A549 (cell line): ENCODE measurements around the gene CLTCL1. TPM values are rescaled to one million over a fixed set of nuclear protein-coding genes. Genes with fewer than 3 reads are reported as not detected.
"Not testable (repeated sequence)": the region's sequence is repeated elsewhere in the genome, so short reads cannot be mapped to it uniquely, and the experiment has no call there.

Source experiments
- ATAC-seq, 2 experiments: fragments of 200-7000 bp in 1 of 2; fragments of >200 bp in 1 of 2; cut with Nextera tagmentation in 1 of 2; cut with Tn5 transposase in 1 of 2; 3 replicates each; pipeline versions ENCODE4 v1.8.0 to v1.9.1; 2018 to 2020; ENCODE audit warnings: mild to moderate bottlenecking in 1 of 2, moderate library complexity in 1 of 2
- CTCF ChIA-PET: fragments of 300-600 bp; sonication (Branson Sonifier 250); formaldehyde crosslinking; extraction: SDS; loops from one replicate; lab custom pipeline; 2021; ENCODE audit warnings: antibody characterized with exemption, inconsistent platforms; lab: Yijun Ruan, JAX
- POLR2A ChIA-PET: fragments of 350-600 bp; formaldehyde crosslinking; extraction: SDS; loops from one replicate; lab custom pipeline; 2021; ENCODE audit warnings: antibody characterized with exemption, inconsistent platforms; lab: Yijun Ruan, JAX
- DNase-seq, 2 experiments: peaks; one replicate each; pipeline versions ENCODE4 v3.0.0 to v3.0.0-alpha.2; 2011 to 2016; ENCODE audit warnings: low read depth in 1 of 2, low spot score in 1 of 2
- FAIRE-seq: peaks from 2 replicates; lab custom pipeline; 2011; peaks lifted over from hg19 to GRCh38; lab: Jason Lieb, UNC
- H3K27ac ChIP-seq, 2 experiments: fragments of >200 bp; sonication (Bioruptor Twin); formaldehyde crosslinking; 3 replicates each; pipeline ENCODE4 v1.5.1; 2016 to 2017
- H3K4me1 ChIP-seq: fragments of >200 bp; sonication (Bioruptor Twin); formaldehyde crosslinking; 3 replicates; pipeline ENCODE4 v1.6.1; 2016
- H3K4me2 ChIP-seq: fragments of >200 bp; sonication (Bioruptor Twin); formaldehyde crosslinking; 3 replicates; pipeline ENCODE4 v1.6.1; 2016
- H3K4me3 ChIP-seq: fragments of >200 bp; sonication (Bioruptor Twin); formaldehyde crosslinking; 3 replicates; pipeline ENCODE4 v1.5.1; 2016
- H3K9me3 ChIP-seq: fragments of >200 bp; sonication (Bioruptor Twin); formaldehyde crosslinking; 3 replicates; pipeline ENCODE4 v1.6.1; 2016
- ATOH8 ChIP-seq: fragments of 250-450 bp; sonication (Bioruptor Pico); IDR thresholded peaks from 2 replicates; pipeline ENCODE4 v1.5.0; 2020; ENCODE audit warnings: low read depth, mild to moderate bottlenecking, moderate library complexity
- BCL3 ChIP-seq: fragments of >200 bp; sonication (Bioruptor Twin); formaldehyde crosslinking; IDR thresholded peaks from 3 replicates; pipeline ENCODE4 v1.6.1; 2016
- CEBPB ChIP-seq, 2 experiments: fragments of >200 bp in 1 of 2; sonication (Bioruptor Twin) in 1 of 2; formaldehyde crosslinking in 1 of 2; IDR thresholded peaks; 2 replicates each; pipeline ENCODE4 v1.6.1; 2012 to 2016
- HMGXB4 ChIP-seq: fragments of 250-450 bp; sonication (Bioruptor Pico); IDR thresholded peaks from 2 replicates; pipeline ENCODE4 v1.5.0; 2021; ENCODE audit warnings: mild to moderate bottlenecking, moderate library complexity, borderline replicate concordance
- JUN ChIP-seq, 2 experiments: fragments of >200 bp; sonication (Bioruptor Twin); formaldehyde crosslinking; IDR thresholded peaks; 2 replicates in 1 of 2; 3 replicates in 1 of 2; pipeline ENCODE4 v1.6.1; 2016 to 2017
- KDM5A ChIP-seq: fragments of 200-600 bp; sonication (generic); IDR thresholded peaks from 2 replicates; pipeline ENCODE4 v1.6.1; 2016; ENCODE audit warnings: antibody characterized with exemption, mild to moderate bottlenecking
- NFE2L2 ChIP-seq: fragments of 150-350 bp; conservative IDR thresholded peaks from 2 replicates; pipeline ENCODE4 v1.6.1; 2014; ENCODE audit warnings: low read length
- NPAS2 ChIP-seq: fragments of 250-450 bp; sonication (Bioruptor Pico); IDR thresholded peaks from 2 replicates; pipeline ENCODE4 v1.8.0; 2022; ENCODE audit warnings: mild to moderate bottlenecking, moderate library complexity, borderline replicate concordance
- NR3C1 ChIP-seq: fragments of >200 bp; sonication (Bioruptor Twin); formaldehyde crosslinking; IDR thresholded peaks from 3 replicates; pipeline ENCODE4 v1.6.1; 2017
- RAD21 ChIP-seq, 2 experiments: fragments of >200 bp in 1 of 2; sonication (Bioruptor Twin) in 1 of 2; formaldehyde crosslinking in 1 of 2; IDR thresholded peaks in 1 of 2; conservative IDR thresholded peaks in 1 of 2; 2 replicates in 1 of 2; 3 replicates in 1 of 2; pipeline ENCODE4 v1.6.1; 2012 to 2018; ENCODE audit warnings: inconsistent platforms in 1 of 2
- RARB ChIP-seq: fragments of 250-450 bp; sonication (Bioruptor Pico); IDR thresholded peaks from 2 replicates; pipeline ENCODE4 v1.8.0; 2021; ENCODE audit warnings: mild to moderate bottlenecking, moderate library complexity
- REST ChIP-seq: fragments of 200-600 bp; sonication (generic); IDR thresholded peaks from 2 replicates; pipeline ENCODE4 v1.6.1; 2016; ENCODE audit warnings: antibody characterized with exemption, mild to moderate bottlenecking, moderate library complexity
- RFX5 ChIP-seq: fragments of 450-650 bp; IDR thresholded peaks from 2 replicates; pipeline ENCODE4 v1.7.1; 2014; ENCODE audit warnings: antibody characterized with exemption, mild to moderate bottlenecking, moderate library complexity
- RNF2 ChIP-seq: fragments of 200-600 bp; sonication (generic); IDR thresholded peaks from 2 replicates; pipeline ENCODE4 v1.6.1; 2016; ENCODE audit warnings: low read depth, mild to moderate bottlenecking, antibody characterized with exemption, moderate library complexity, borderline replicate concordance
- ZNF302 ChIP-seq: fragments of 250-450 bp; sonication (Bioruptor Pico); IDR thresholded peaks from 2 replicates; pipeline ENCODE4 v1.9.0; 2021; ENCODE audit warnings: inconsistent platforms, mild to moderate bottlenecking, moderate library complexity
- WGBS: methylation state at CpG from one replicate; pipeline ENCODE4 v1.1.6; 2017; ENCODE audit errors: missing lambda C conversion rate; 5-methylcytosine and 5-hydroxymethylcytosine counted together
- polyA plus RNA-seq, 4 experiments: library from polyadenylated mRNA; depleted of rRNA in 3 of 4; stranded (reverse); fragments of >200 nt; fragmentation: RNase III in 1 of 4; extraction: RNeasy Plus Mini Kit Qiagen cat#74134 plus additional on column Dnase treatment in 1 of 4; gene quantifications; 2 replicates in 3 of 4; 3 replicates in 1 of 4; pipeline ENCODE4 v1.2.3, GENCODE V29; 2011 to 2017

CLTCL1 gene
- polyA plus RNA-seq, 2 of the 4 experiments (the other 2 are of a cell fraction), result 8.6 to 10.6 TPM

GRCh38 chr22:19258371-19258770 lies 33.1 kb downstream of the CLTCL1 start:
- 81% methylated on average over 7 of the region's 7 CpGs for WGBS
- CTCF ChIA-PET, result no interaction called here
- DNase-seq, result no peak
- no peak overlapping the region for H3K4me2 ChIP-seq
- no peaks in the 10 kb centered on the region for H3K4me1 ChIP-seq
- no peak for FAIRE-seq
- TF ChIP-seq ATOH8 (CRISPR knock-in tag), result no peak
- no peak for ATAC-seq
- H3K27ac ChIP-seq, result no peak overlapping the region
- no peak overlapping the region for H3K4me3 ChIP-seq
- H3K9me3 ChIP-seq, result no peaks in the 10 kb centered on the region
- POLR2A ChIA-PET, result no interaction called here

GRCh38 chr22:19256362-19256761 lies 35.2 kb downstream of the CLTCL1 start:
- FAIRE-seq, CTCF ChIA-PET: not testable (repeated sequence)
- WGBS, result 83% methylated on average over 8 of the region's 8 CpGs

GRCh38 chr22:19253143-19253542 lies 38.4 kb downstream of the CLTCL1 start:
- TF ChIP-seq JUN (IDR thresholded peaks at IDR 0.05) (no peak), BCL3 (no peak), RAD21 (conservative IDR thresholded peaks at IDR 0.05 in 1 of 2, IDR thresholded peaks at IDR 0.05 in 1 of 2) (no peak), KDM5A (no peak), NFE2L2 (no peak)
- H3K27ac ChIP-seq, result no peak overlapping the region
- POLR2A ChIA-PET, result no interaction called here
- H3K4me1 ChIP-seq, result no peaks in the 10 kb centered on the region
- ATAC-seq, result no peak
- H3K9me3 ChIP-seq, result no peaks in the 10 kb centered on the region
- 95% methylated on average over 12 of the region's 12 CpGs for WGBS
- no peak for FAIRE-seq
- CTCF ChIA-PET, result no interaction called here
- H3K4me2 ChIP-seq, result no peak overlapping the region
- no peak for DNase-seq
- no peak overlapping the region for H3K4me3 ChIP-seq

More at GRCh38 chr22:19256362-19256761, 35.2 kb downstream of the CLTCL1 start:
- H3K4me2 ChIP-seq, H3K4me1 ChIP-seq, H3K4me3 ChIP-seq, H3K9me3 ChIP-seq, DNase-seq, H3K27ac ChIP-seq, ATAC-seq: not testable (repeated sequence)
- POLR2A ChIA-PET, result interaction anchor here (0.6 kb wide), 1 partner anchor 32 kb away, joined by 3 read pairs; no protein-coding TSS in a partner anchor

- ATAC-seq (no peak), DNase-seq (no peak), FAIRE-seq (no peak)
- no peaks in the 10 kb centered on the region for H3K4me1 ChIP-seq
- H3K27ac ChIP-seq, result no peak overlapping the region
- POLR2A ChIA-PET, result no interaction called here
- TF ChIP-seq RFX5, result no peak
- TF ChIP-seq HMGXB4 (CRISPR knock-in tag), result no peak
- TF ChIP-seq RNF2, result no peak
- no peak for TF ChIP-seq NPAS2 (CRISPR knock-in tag)
- TF ChIP-seq REST, result no peak
- no peak for TF ChIP-seq ZNF302
- TF ChIP-seq NR3C1, result no peak
- no peak for TF ChIP-seq RARB
- TF ChIP-seq CEBPB (IDR thresholded peaks at IDR 0.05), result no peak
- CTCF ChIA-PET, result no interaction called here
- H3K9me3 ChIP-seq, result no peaks in the 10 kb centered on the region
- H3K4me3 ChIP-seq, result no peak overlapping the region
- WGBS, result 85% methylated on average over 10 of the region's 10 CpGs
- no peak overlapping the region for H3K4me2 ChIP-seq
These were observed 46.7 kb downstream of the CLTCL1 start for GRCh38 chr22:19244600-19245352.
